Left lung (tissue), 10 donors: ENCODE data around the gene CBX5. TPM values are rescaled to one million over a fixed set of nuclear protein-coding genes. Genes with fewer than 3 reads are reported as not detected.

Source experiments
- ATAC-seq: fragments of 200-7000 bp; cut with Tn5 transposase; one replicate; pipeline ENCODE4 v1.9.1; 2020; ENCODE audit warnings: moderate library complexity
- DNase-seq, 4 donors: peaks; one replicate each; pipeline ENCODE4 v3.0.0-alpha.2; 2013 to 2020
- H3K27ac ChIP-seq, 2 donors: fragments of 200-600 bp; sonication (generic) in 1 of 2; one replicate each; pipeline versions ENCODE4 v1.5.0 to v1.8.0; 2020 to 2021
- H3K27me3 ChIP-seq, 2 donors: fragments of 200-600 bp; sonication (generic) in 1 of 2; one replicate each; pipeline versions ENCODE4 v1.5.0 to v1.8.0; 2020 to 2021
- H3K36me3 ChIP-seq, 2 donors: fragments of 200-600 bp; sonication (generic) in 1 of 2; one replicate each; pipeline versions ENCODE4 v1.5.0 to v1.8.0; 2020 to 2021
- H3K4me1 ChIP-seq, 2 donors: fragments of 200-600 bp; one replicate each; pipeline ENCODE4 v1.8.0; 2021
- H3K4me3 ChIP-seq, 2 donors: fragments of 200-600 bp; sonication (generic) in 1 of 2; one replicate each; pipeline versions ENCODE4 v1.5.0 to v1.8.0; 2020 to 2021; ENCODE audit warnings: mild to moderate bottlenecking in 1 of 2
- H3K9me3 ChIP-seq, 2 donors: fragments of 200-600 bp; sonication (generic) in 1 of 2; one replicate each; pipeline versions ENCODE4 v1.5.0 to v1.8.0; 2020 to 2021
- intact Hi-C, 2 donors: fragments of 100-400 bp; cut with DNase I; formaldehyde crosslinking; loops; one replicate each; pipeline versions ENCODE4 v1.11.2 to v1.14.2; 2022
- polyA plus RNA-seq, 6 donors: library from polyadenylated mRNA; unstranded; fragments of 120-200 nt; gene quantifications; one replicate each; pipeline ENCODE4 v1.2.1, GENCODE V29; 2013; ENCODE audit not compliant: insufficient read length in 6 of 6
- total RNA-seq, 2 donors: library from RNA; stranded (reverse); fragmentation: NEBNext Ultra II Directional; extraction: Animal tissue kit (Norgen Biotek cat#: 25700); gene quantifications; one replicate each; pipeline ENCODE4 v1.2.1, GENCODE V29; 2021
- TF ChIP-seq, protein P1 (sequence below), 2 donors: fragments of 200-600 bp; sonication (generic) in 1 of 2; IDR thresholded peaks; one replicate each; pipeline versions ENCODE4 v1.5.0 to v1.8.0; 2021; ENCODE audit warnings: antibody characterized with exemption in 2 of 2
- donor health status: DM: no; HTN: yes; CAD: no.
- donor health status: DM: no; HTN: no; CAD: no.

CBX5 gene
- total and polyA plus RNA-seq, 8 donors, result 69.8 to 134 (median 113) TPM

- H3K4me3 ChIP-seq, result peak overlapping the region in 1 of 2 donors; percentile 21
- peaks cover 0 to 36% of the 10 kb centered on the region in 2 donors for H3K36me3 ChIP-seq
- peak overlapping the region in 1 of 2 donors; percentile 86 for H3K27ac ChIP-seq
- peaks cover 0 to 9% of the 10 kb centered on the region in 2 donors for H3K27me3 ChIP-seq
- no peak for DNase-seq
- ATAC-seq, result no peak
- peaks cover 0 to 83% of the 10 kb centered on the region in 2 donors for H3K4me1 ChIP-seq
- TF ChIP-seq, protein P1, sequence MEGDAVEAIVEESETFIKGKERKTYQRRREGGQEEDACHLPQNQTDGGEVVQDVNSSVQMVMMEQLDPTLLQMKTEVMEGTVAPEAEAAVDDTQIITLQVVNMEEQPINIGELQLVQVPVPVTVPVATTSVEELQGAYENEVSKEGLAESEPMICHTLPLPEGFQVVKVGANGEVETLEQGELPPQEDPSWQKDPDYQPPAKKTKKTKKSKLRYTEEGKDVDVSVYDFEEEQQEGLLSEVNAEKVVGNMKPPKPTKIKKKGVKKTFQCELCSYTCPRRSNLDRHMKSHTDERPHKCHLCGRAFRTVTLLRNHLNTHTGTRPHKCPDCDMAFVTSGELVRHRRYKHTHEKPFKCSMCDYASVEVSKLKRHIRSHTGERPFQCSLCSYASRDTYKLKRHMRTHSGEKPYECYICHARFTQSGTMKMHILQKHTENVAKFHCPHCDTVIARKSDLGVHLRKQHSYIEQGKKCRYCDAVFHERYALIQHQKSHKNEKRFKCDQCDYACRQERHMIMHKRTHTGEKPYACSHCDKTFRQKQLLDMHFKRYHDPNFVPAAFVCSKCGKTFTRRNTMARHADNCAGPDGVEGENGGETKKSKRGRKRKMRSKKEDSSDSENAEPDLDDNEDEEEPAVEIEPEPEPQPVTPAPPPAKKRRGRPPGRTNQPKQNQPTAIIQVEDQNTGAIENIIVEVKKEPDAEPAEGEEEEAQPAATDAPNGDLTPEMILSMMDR (IDR thresholded peaks at IDR 0.05), result no peak
- no peaks in the 10 kb centered on the region for H3K9me3 ChIP-seq
- intact Hi-C loops, result loop anchor here in 1 of 2 donors (10.0 kb wide), 1 partner anchor 70 kb away; the partner anchor contains the start of gene GPR84
Measured at GRCh38 chr12:54294953-54295566, 15.1 kb upstream of the CBX5 start.

DNA sequence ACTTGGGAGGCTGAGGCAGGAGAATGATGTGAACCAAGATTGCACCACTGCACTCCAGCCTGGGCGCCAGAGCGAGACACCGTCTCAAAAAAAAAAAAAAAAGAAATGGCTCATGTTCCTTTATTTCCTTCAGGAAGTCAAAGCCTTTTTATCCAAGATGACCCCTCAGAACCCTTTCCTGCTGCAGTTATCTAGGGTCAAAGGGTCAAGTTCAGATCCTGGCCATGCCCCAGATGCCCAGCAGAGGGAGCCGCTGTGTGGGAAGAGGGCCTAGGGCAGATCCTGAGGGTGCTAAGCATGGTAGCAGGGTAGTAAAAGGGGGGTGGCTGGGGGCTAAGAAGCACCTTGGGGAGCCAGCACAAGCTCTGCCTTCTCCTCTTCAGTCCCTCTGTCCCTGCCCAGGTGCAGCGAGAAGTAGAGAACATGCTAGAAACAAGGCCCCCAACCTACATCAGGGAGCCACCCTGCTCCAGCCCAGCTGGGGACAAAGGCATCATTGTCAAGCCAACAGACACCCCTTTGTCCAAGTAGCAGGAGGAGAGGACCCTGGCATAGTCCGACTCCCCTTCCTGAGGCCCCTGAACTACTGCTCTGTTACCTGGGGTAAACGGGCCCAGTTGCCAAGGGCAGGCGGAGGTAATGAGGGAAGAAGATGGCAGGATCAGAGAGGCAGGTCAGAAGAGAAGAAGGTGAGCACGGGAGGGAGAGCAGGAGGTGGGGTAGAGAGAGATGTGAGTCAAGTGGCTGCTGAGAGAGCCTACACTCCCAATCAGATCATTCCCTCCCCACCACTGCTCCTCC lies 14.4 kb upstream of the CBX5 start:
- intact Hi-C loops, result loop anchor here in 1 of 2 donors (10.0 kb wide), 1 partner anchor 70 kb away; the partner anchor contains the start of gene GPR84
- peaks cover 0 to 83% of the 10 kb centered on the region in 2 donors for H3K4me1 ChIP-seq
- peaks cover 0 to 9% of the 10 kb centered on the region in 2 donors for H3K27me3 ChIP-seq
- peak overlapping the region in 1 of 2 donors; percentile 21 for H3K4me3 ChIP-seq
- ATAC-seq (peak; percentile 90), DNase-seq (peak in 2 of 4 donors; percentile 60 to 89)
- peaks cover 0 to 39% of the 10 kb centered on the region in 2 donors for H3K36me3 ChIP-seq
- peak overlapping the region in 1 of 2 donors; percentile 86 for H3K27ac ChIP-seq
- H3K9me3 ChIP-seq, result no peaks in the 10 kb centered on the region
- TF ChIP-seq, protein P1 (IDR thresholded peaks at IDR 0.05), result peak; percentile 61 to 84

GRCh38 chr12:54292931-54293241 lies 13.0 kb upstream of the CBX5 start:
- TF ChIP-seq, protein P1 (IDR thresholded peaks at IDR 0.05), result no peak
- Histone ChIP-seq H3K9me3 (no peaks in the 10 kb centered on the region), H3K27ac (no peak overlapping the region), H3K4me3 (no peak overlapping the region), H3K36me3 (peaks cover 0 to 49% of the 10 kb centered on the region in 2 donors), H3K27me3 (no peaks in the 10 kb centered on the region), H3K4me1 (peaks cover 0 to 83% of the 10 kb centered on the region in 2 donors)
- no peak for ATAC-seq
- no peak for DNase-seq
- intact Hi-C loops, result loop anchor here in 1 of 2 donors (10.0 kb wide), 1 partner anchor 72 kb away; the partner anchor contains the start of gene GPR84

DNA sequence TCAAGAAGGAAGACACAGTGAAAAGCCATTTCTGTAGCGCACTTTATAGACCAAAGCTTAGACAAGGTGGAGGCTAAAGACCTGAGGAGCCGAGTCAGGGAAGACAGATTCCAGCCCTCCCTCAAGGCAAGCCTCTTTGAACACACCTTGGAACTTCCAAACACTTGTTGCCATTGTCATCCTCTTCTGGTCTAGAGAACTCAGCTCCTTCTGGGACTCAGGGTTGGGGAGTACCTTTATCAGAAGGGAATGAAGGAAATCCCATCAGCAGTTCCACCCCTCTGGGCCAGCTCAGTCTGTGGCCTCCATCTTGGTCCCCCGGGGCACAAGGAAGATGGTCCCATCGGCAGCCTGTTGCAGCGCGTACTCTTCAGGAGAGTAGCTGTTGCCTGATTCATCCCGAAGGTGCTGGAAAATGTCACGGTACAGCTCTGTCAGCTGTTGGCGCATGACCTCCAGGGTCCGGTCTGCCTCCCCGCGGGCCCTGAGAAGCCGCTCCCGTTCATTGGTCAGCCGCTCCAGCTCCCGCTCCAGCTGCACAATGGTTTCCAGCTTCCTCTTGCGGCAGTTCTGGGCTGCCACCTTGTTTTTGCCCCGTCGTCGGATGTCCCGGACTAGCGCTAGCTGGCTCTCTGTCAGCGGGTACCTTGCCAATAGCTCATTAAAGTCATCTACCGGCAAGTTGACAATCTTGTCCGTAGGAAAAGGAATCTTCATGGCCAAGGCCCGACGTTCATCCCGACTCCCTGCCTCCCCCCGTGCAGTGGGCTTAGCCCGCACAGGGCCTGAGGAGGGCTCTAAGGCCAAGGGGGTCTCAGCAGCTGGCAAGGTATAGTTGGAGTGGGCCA lies 12.4 kb upstream of the CBX5 start:
- no peak for ATAC-seq
- TF ChIP-seq, protein P1 (IDR thresholded peaks at IDR 0.05), result no peak
- Histone ChIP-seq H3K4me1 (peaks cover 0 to 84% of the 10 kb centered on the region in 2 donors), H3K27me3 (no peaks in the 10 kb centered on the region), H3K36me3 (peaks cover 0 to 55% of the 10 kb centered on the region in 2 donors), H3K4me3 (no peak overlapping the region), H3K27ac (no peak overlapping the region), H3K9me3 (no peaks in the 10 kb centered on the region)
- no peak for DNase-seq
- intact Hi-C loops, result loop anchor here in 1 of 2 donors (10.0 kb wide), 1 partner anchor 72 kb away; the partner anchor contains the start of gene GPR84
